Lower leg skin (tissue), 4 donors: Measurements from ENCODE around the gene SLC25A30. TPM values are rescaled to one million over a fixed set of nuclear protein-coding genes. Genes with fewer than 3 reads are reported as not detected.

Source experiments
- DNase-seq, 2 donors: peaks; one replicate each; pipeline ENCODE4 v3.0.0-alpha.2; 2019; ENCODE audit warnings: low spot score in 2 of 2
- H3K4me3 ChIP-seq: fragments of 200-600 bp; sonication (generic); 2 replicates; pipeline ENCODE4 v1.5.1; 2017; ENCODE audit warnings: mild to moderate bottlenecking, low read depth; ENCODE audit not compliant: poor library complexity, severe bottlenecking
- CTCF ChIP-seq, 3 donors: fragments of 450-650 bp; IDR thresholded peaks; one replicate each; pipeline ENCODE4 v1.5.1; 2016; ENCODE audit warnings: antibody characterized with exemption in 3 of 3, mild to moderate bottlenecking in 3 of 3, moderate library complexity in 2 of 3
- POLR2A ChIP-seq, 2 donors: fragments of 450-650 bp; IDR thresholded peaks; one replicate each; pipeline ENCODE4 v1.6.1; 2016 to 2017; ENCODE audit warnings: antibody characterized with exemption in 2 of 2, mild to moderate bottlenecking in 1 of 2, moderate library complexity in 1 of 2
- WGBS, 2 donors: methylation state at CpG; one replicate each; pipeline ENCODE4 v1.1.5; 2018; 5-methylcytosine and 5-hydroxymethylcytosine counted together
- intact Hi-C: fragments of 100-400 bp; cut with DNase I; formaldehyde crosslinking; loops from one replicate; pipeline ENCODE4 v1.15.0; 2023; ENCODE audit warnings: low total_unique reads
- total RNA-seq, 4 donors: library from RNA; depleted of rRNA; stranded (reverse); fragments of >200 nt; gene quantifications; one replicate each; pipeline ENCODE4 v1.1.0, GENCODE V29; 2016

Gene SLC25A30
- total RNA-seq, 4 donors from 2014 or later = 8.0 to 23.3 (median 20.4) TPM

- no peak for TF ChIP-seq POLR2A (IDR thresholded peaks at IDR 0.05)
- no peak for TF ChIP-seq CTCF (IDR thresholded peaks at IDR 0.05)
- no peak overlapping the region for H3K4me3 ChIP-seq
- WGBS, 2 donors = 84 to 87% methylated on average over 4 of the region's 4 CpGs
- no peak for DNase-seq
- intact Hi-C loops = no loop called here
These were observed 5.7 kb downstream of the SLC25A30 start for GRCh38 chr13:45412274-45413049.

GRCh38 chr13:45411631-45412030 is 6.5 kb downstream of the SLC25A30 start:
- intact Hi-C loops = no loop called here
- DNase-seq = no peak
- no peak for TF ChIP-seq POLR2A (IDR thresholded peaks at IDR 0.05)
- no peak for TF ChIP-seq CTCF (IDR thresholded peaks at IDR 0.05)
- H3K4me3 ChIP-seq = no peak overlapping the region
- WGBS, 2 donors = 84 to 94% methylated on average over 4 of the region's 4 CpGs

- TF ChIP-seq POLR2A (IDR thresholded peaks at IDR 0.05) (no peak), CTCF (IDR thresholded peaks at IDR 0.05) (no peak)
- intact Hi-C loops = no loop called here
- 61 to 62% methylated on average over 4 of the region's 4 CpGs for WGBS, 2 donors
- no peak for DNase-seq
- H3K4me3 ChIP-seq = no peak overlapping the region
These were observed 7.0 kb downstream of the SLC25A30 start for GRCh38 chr13:45411221-45411620.

GRCh38 chr13:45410466-45410865 is 7.7 kb downstream of the SLC25A30 start:
- WGBS, 2 donors = 93% methylated on average over 12 of the region's 12 CpGs

GRCh38 chr13:45410001-45410400 is 8.2 kb downstream of the SLC25A30 start:
- DNase-seq = no peak
- intact Hi-C loops = no loop called here
- H3K4me3 ChIP-seq = no peak overlapping the region
- WGBS, 2 donors = 73 to 74% methylated on average over 2 of the region's 2 CpGs
- TF ChIP-seq POLR2A (IDR thresholded peaks at IDR 0.05) = no peak
- TF ChIP-seq CTCF (IDR thresholded peaks at IDR 0.05) = no peak

More at GRCh38 chr13:45410466-45410865, 7.7 kb downstream of the SLC25A30 start:
- TF ChIP-seq POLR2A (IDR thresholded peaks at IDR 0.05) = no peak
- no peak for TF ChIP-seq CTCF (IDR thresholded peaks at IDR 0.05)
- intact Hi-C loops = no loop called here
- no peak overlapping the region for H3K4me3 ChIP-seq
- DNase-seq = no peak

- DNase-seq = no peak
- WGBS, 2 donors = 58 to 65% methylated on average over 3 of the region's 3 CpGs
- intact Hi-C loops = no loop called here
- H3K4me3 ChIP-seq = no peak overlapping the region
- TF ChIP-seq POLR2A (IDR thresholded peaks at IDR 0.05) (no peak), CTCF (IDR thresholded peaks at IDR 0.05) (no peak)
These were observed 11.8 kb downstream of the SLC25A30 start for GRCh38 chr13:45406421-45406820.
